Right atrium auricular region (tissue), 2 donors: ENCODE measurements around the gene ARID5B. TPM values are rescaled to one million over a fixed set of nuclear protein-coding genes. Genes with fewer than 3 reads are reported as not detected.

Experiments
- DNase-seq: peaks from one replicate; pipeline ENCODE4 v3.0.0-alpha.2; 2019; ENCODE audit warnings: low spot score
- H3K27ac ChIP-seq, 2 donors: fragments of 200-600 bp; sonication (generic); 1 replicate in 1 of 2; 2 replicates in 1 of 2; pipeline ENCODE4 v1.5.1; 2016 to 2019
- H3K27me3 ChIP-seq, 2 donors: fragments of 200-600 bp; sonication (generic); one replicate each; pipeline versions ENCODE4 v1.5.1 to v1.6.0; 2017 to 2019
- H3K36me3 ChIP-seq: fragments of 200-600 bp; sonication (generic); one replicate; pipeline ENCODE4 v1.5.1; 2016
- H3K4me1 ChIP-seq, 2 donors: fragments of 200-600 bp; sonication (generic); one replicate each; pipeline versions ENCODE4 v1.5.1 to v1.6.0; 2017 to 2019
- H3K4me3 ChIP-seq, 2 donors: fragments of 200-600 bp; sonication (generic); 1 replicate in 1 of 2; 2 replicates in 1 of 2; pipeline ENCODE4 v1.5.1; 2017 to 2019; ENCODE audit warnings: mild to moderate bottlenecking in 1 of 2, moderate library complexity in 1 of 2
- H3K9me3 ChIP-seq, 2 donors: fragments of 200-600 bp; sonication (generic); one replicate each; pipeline ENCODE4 v1.5.1; 2019
- CTCF ChIP-seq, 2 donors: fragments of 200-600 bp; sonication (generic); IDR thresholded peaks; one replicate each; pipeline ENCODE4 v1.5.1; 2019; ENCODE audit warnings: antibody characterized with exemption in 2 of 2
- total RNA-seq, 2 donors: library from RNA; depleted of rRNA; stranded (reverse); fragments of >200 nt; gene quantifications; one replicate each; pipeline ENCODE4 v1.1.0, GENCODE V29; 2016

Gene ARID5B
- total RNA-seq, 2 donors from 2014 or later = 37.9 to 53.4 TPM

- H3K36me3 ChIP-seq = no peaks in the 10 kb centered on the region
- no peaks in the 10 kb centered on the region for H3K9me3 ChIP-seq
- peaks cover 0 to 28% of the 10 kb centered on the region in 2 donors for H3K4me1 ChIP-seq
- no peak for DNase-seq
- TF ChIP-seq CTCF (IDR thresholded peaks at IDR 0.05) = no peak
- H3K27ac ChIP-seq = no peak overlapping the region
- no peak overlapping the region for H3K4me3 ChIP-seq
- H3K27me3 ChIP-seq = no peaks in the 10 kb centered on the region
Measured at GRCh38 chr10:62034096-62034640, 132.7 kb downstream of the ARID5B start.

GRCh38 chr10:62036186-62037081 lies 134.9 kb downstream of the ARID5B start:
- no peak overlapping the region for H3K27ac ChIP-seq
- no peaks in the 10 kb centered on the region for H3K9me3 ChIP-seq
- no peak for DNase-seq
- H3K27me3 ChIP-seq = no peaks in the 10 kb centered on the region
- H3K36me3 ChIP-seq = no peaks in the 10 kb centered on the region
- no peak for TF ChIP-seq CTCF (IDR thresholded peaks at IDR 0.05)
- peaks cover 0 to 34% of the 10 kb centered on the region in 2 donors for H3K4me1 ChIP-seq
- no peak overlapping the region for H3K4me3 ChIP-seq

GRCh38 chr10:62037166-62037831 lies 135.8 kb downstream of the ARID5B start:
- Histone ChIP-seq H3K4me3 (no peak overlapping the region), H3K27me3 (no peaks in the 10 kb centered on the region), H3K36me3 (no peaks in the 10 kb centered on the region), H3K9me3 (no peaks in the 10 kb centered on the region), H3K27ac (no peak overlapping the region), H3K4me1 (peaks cover 0 to 34% of the 10 kb centered on the region in 2 donors)
- no peak for TF ChIP-seq CTCF (IDR thresholded peaks at IDR 0.05)
- DNase-seq = no peak

- TF ChIP-seq CTCF (IDR thresholded peaks at IDR 0.05) = no peak
- no peaks in the 10 kb centered on the region for H3K27me3 ChIP-seq
- no peak overlapping the region for H3K27ac ChIP-seq
- no peaks in the 10 kb centered on the region for H3K36me3 ChIP-seq
- no peak for DNase-seq
- H3K4me3 ChIP-seq = no peak overlapping the region
- H3K4me1 ChIP-seq = peaks cover 0 to 34% of the 10 kb centered on the region in 2 donors
- H3K9me3 ChIP-seq = no peaks in the 10 kb centered on the region
Measured at GRCh38 chr10:62037890-62038608, 136.6 kb downstream of the ARID5B start.

GRCh38 chr10:62038609-62039190 lies 137.2 kb downstream of the ARID5B start:
- peak; percentile 82 to 89 for TF ChIP-seq CTCF (IDR thresholded peaks at IDR 0.05)
- Histone ChIP-seq H3K9me3 (no peaks in the 10 kb centered on the region), H3K4me3 (peak overlapping the region in 1 of 2 donors; percentile 8), H3K27ac (peak overlapping the region in 1 of 2 donors; percentile 17), H3K4me1 (peaks cover 0 to 38% of the 10 kb centered on the region in 2 donors), H3K36me3 (no peaks in the 10 kb centered on the region), H3K27me3 (no peaks in the 10 kb centered on the region)
- peak; percentile 77 for DNase-seq
